KOPT-K1 (cell line): ENCODE data around the gene CCDC154.

Experiments used
- H3K27ac ChIP-seq: fragments of 200-600 bp; sonication (generic); 2 replicates; pipeline ENCODE4 v1.5.1; 2016; ENCODE audit warnings: antibody characterized with exemption, mild to moderate bottlenecking, low read depth, low read length; ENCODE audit not compliant: poor library complexity, severe bottlenecking
- H3K36me3 ChIP-seq: fragments of 200-600 bp; sonication (generic); 2 replicates; pipeline ENCODE4 v1.5.1; 2017; ENCODE audit warnings: antibody characterized with exemption, mild to moderate bottlenecking, low read length, moderate library complexity; ENCODE audit not compliant: insufficient read depth
- H3K9me3 ChIP-seq: fragments of 200-600 bp; sonication (generic); 2 replicates; pipeline ENCODE4 v1.5.1; 2017; ENCODE audit warnings: antibody characterized with exemption, low read length, mild to moderate bottlenecking; ENCODE audit not compliant: insufficient read depth, poor library complexity, severe bottlenecking

Gene CCDC154

DNA sequence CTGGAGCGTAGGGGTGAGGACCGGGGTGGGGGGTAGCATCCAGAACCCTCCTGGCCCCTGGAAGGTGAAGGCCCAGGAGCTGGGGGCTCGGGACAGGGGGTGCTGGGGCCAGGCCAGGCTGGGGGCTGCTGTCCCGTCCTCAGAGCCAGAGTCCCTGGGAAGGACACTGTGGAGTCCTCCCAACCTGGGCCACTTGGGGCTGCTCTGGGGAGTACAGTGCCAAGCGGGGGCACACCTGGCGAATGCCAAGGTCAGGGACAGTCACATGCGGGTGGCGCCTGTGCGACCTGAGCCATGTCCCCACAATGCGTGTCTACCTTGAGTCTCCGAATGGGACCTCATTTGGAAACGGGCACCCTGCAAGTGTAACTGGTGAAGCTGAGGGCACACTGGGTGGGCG is 14.7 kb downstream of the CCDC154 start:
- Histone ChIP-seq H3K27ac (no peak overlapping the region), H3K36me3 (no peaks in the 10 kb centered on the region), H3K9me3 (no peaks in the 10 kb centered on the region)

DNA sequence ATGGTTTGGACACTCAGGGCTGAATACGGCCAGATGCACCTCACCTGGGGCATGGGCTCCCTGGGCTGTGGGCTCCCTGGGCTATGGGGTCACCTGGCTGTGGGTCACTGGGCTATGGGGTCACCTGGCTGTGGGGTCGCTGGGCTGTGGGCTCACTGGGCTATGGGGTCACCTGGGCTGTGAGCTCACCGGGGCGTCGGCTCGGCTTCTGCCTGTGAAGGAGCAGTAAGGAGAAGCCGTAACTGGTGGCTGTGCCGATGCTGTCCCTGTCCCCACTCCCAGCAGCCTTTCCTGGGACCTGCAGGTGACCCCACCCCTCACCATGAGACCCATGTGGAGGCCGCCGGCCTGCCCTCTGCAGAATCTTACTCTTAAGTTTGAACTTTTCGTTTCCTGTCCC is 15.3 kb downstream of the CCDC154 start:
- Histone ChIP-seq H3K36me3 (no peaks in the 10 kb centered on the region), H3K27ac (no peak overlapping the region), H3K9me3 (no peaks in the 10 kb centered on the region)

DNA sequence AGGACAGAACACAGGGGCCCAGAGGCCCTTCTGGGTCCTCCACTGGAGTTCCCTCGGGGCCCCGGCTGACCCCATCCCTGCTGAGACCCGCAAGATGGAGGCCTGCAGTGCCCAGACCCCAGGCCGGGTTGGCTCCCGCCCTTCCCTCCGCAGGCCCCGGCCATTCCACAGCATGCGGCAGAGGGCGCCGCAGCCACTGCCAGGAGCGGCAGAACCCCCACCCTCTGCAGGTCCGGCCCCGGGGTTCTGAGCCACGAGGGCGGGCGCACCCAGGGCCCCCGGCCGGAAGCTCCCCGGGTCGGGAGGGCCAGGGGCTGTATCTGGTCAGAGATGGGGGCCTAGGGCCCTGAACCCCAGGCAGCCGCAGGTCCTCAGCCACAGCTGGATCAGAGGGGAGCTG is 15.8 kb downstream of the CCDC154 start:
- Histone ChIP-seq H3K36me3 (no peaks in the 10 kb centered on the region), H3K9me3 (no peaks in the 10 kb centered on the region), H3K27ac (no peak overlapping the region)

DNA sequence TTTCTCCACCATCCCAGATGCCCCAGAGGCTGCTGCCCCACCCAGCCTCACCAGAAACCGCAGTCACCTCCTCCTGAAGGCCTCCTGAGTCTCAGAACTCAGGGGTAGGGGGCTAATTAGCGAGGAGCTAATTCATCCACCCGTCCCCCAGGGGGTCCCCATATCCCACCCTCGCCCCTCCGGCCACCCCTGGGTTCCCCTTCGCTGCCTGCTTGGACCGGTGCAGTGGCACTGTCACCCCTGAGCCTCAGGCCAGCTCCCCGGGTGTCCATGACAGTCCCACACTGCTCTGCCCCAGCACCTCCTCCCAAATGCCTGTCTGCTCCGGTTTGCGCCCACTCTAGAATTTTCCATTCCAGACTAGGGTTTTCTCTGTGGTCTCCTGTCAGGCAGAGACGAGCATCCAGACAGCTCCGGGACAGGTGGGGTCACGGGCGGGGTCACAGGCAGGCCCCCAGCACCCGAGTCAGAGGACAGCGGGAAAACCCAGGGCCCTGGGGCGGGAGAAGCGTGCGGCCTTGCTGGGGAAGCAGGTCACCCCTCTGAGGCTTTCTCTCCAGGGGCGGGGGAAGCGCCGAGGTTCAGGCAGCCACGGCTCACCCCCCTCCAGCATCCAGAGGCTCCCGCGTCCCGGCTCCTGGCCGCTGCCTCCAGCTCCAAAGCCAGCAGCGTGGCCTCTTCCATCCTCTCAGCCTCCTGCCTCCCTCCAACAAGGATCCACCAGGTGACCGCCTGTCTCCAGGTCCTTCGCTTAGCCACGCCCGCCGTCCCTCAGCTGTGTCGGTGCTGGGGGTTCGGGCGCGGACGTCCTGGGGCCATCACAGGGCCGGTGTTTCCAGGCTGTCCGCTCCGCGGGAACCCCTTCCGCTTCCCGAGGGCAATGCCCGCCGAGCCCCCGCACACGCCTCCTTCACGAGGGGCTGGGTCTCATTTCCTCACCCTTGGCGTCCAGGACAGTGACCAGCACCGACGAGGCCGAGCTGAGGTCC is 16.6 kb downstream of the CCDC154 start:
- Histone ChIP-seq H3K9me3 (no peaks in the 10 kb centered on the region), H3K36me3 (no peaks in the 10 kb centered on the region), H3K27ac (no peak overlapping the region)

DNA sequence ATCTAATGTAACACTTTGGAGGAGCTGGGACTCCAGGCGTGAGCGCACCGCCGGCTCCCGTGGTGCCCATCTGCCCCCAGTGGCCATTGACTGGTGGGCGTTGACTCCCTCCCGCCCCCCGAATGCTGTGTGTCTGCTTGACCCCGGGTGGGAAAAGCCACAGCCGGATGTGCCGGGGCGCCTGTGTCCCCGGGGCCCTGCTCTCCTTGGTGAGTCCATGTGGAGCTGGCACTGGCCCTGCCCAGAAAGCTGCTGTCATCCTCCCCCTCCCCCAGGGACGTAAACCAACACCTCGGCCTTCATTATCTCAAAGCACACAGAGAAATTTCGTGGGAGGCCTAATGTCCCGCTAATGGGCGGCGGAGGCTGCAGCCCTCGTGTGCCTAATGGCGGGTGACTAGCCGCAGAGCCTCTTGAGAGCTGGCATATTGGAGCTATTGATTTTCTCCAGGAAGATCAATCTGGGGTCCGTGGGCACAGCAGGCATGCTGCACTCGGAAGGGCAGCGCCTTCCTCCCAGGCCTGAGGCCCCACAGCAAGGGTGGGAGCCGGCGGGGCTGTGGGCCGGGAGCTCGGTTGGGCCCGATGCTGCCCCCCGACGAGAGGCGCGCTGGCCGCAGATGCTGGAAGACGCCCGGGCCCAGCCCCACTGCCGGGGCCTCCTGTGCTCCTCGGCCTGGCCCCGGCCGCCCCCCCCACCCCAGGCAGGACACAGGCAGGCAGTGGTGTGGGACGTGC is 17.5 kb downstream of the CCDC154 start:
- no peak overlapping the region for H3K27ac ChIP-seq
- H3K36me3 ChIP-seq = no peaks in the 10 kb centered on the region
- peaks cover 5% of the 10 kb centered on the region for H3K9me3 ChIP-seq

DNA sequence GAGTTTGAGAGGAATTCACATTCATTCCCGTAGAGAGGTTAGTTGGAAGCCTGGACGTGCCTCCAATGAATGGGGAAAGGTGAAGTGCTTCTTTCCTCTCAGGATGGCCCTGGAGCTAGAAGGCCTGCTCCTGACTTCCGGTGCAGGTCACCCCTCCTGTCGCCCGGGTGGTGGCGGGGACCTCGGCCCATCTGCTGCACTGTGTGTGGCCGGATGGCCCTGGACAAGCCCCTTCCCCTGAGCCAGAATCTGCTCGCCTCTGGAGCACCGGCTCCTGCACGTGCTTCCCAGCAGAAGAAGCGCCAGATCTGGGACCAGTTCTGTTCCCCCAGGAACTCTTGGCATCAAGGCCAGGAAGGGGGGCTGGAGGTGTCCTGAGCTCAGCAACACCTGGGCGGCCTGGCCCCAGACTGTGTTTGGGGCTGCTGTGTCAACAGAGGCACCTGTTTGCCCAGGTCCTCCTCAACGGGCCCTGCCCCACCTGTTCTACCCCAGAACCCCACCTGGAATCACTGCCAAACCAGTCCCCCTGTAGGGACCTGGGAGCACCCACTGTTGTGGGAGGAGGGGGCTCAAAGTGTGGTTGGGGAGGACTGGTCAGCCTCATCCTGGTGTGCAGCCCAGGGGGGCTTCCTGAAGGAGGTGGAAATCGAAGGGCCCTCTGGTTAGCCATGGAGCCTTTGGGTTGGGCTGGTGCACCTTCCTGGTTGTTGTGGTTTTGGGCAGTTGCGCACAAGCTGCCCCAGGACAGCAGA is 18.6 kb downstream of the CCDC154 start:
- Histone ChIP-seq H3K9me3 (peaks cover 5% of the 10 kb centered on the region), H3K27ac (no peak overlapping the region), H3K36me3 (no peaks in the 10 kb centered on the region)

DNA sequence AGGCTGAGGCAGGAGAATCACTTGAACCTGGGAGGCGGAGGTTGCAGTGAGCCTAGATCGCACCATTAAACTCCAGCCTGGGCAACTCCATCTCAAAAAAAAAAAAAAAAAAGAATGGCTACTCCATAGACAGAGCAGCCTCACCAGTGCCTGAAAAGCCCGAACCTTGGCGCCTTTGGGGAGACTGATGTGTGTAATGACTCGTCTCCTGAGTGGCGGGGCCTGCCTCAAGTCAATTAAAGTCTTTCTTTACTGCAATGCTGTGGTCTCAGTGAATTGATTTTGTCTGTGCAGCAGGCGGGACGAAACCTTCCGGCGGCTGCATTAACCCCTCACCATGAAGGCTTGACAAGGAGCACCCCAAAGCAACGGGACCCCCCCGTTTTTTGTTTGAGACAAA is 20.3 kb downstream of the CCDC154 start:
- peaks cover 5% of the 10 kb centered on the region for H3K9me3 ChIP-seq
- H3K36me3 ChIP-seq = no peaks in the 10 kb centered on the region
- no peak overlapping the region for H3K27ac ChIP-seq

DNA sequence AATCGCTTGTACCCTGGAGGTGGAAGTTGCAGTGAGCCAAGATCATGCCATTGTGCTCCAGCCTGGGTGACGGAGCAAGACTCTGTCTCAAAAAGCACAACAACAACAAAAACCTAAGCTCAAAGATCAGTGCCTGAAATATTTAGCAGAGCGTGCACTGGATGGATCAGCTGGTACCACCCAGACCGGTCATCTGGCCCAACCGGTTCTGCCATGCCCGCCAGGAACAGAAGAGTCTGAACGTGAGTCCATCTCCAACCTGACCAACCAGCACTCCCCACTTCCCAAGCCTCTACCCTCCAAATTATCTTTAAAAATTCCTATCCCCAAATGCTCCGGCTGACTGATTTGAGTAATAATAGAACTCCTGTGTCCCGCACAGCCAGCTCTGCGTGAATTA is 22.3 kb downstream of the CCDC154 start:
- Histone ChIP-seq H3K36me3 (peaks cover 14% of the 10 kb centered on the region; the same call in 1 of the 2 replicates), H3K9me3 (peaks cover 5% of the 10 kb centered on the region), H3K27ac (peak overlapping the region; percentile 75)

DNA sequence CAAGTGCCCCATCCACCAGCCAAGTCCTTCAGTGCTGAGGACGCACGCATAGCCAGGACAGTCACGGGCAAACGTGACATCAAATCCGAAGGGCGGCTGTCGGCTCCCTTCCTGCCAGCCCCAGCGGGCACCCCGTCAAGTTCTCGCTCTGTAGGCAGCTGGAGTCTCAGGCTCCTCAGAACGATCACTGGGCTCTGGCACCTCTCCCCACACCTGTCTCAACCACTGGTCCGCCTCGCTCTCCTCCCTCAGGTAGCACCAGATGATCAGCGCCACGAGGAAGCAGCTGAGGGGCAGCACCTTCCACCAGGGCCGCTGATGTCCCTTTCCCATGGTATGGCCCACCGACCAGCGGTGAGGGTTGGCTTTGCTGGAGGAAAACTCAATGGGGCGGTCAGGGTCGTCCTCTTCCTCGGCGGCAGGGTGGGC is 24.2 kb downstream of the CCDC154 start:
- H3K36me3 ChIP-seq = peaks cover 19% of the 10 kb centered on the region; the same call in 1 of the 2 replicates
- peaks cover 5% of the 10 kb centered on the region for H3K9me3 ChIP-seq
- peak overlapping the region; percentile 75 for H3K27ac ChIP-seq

DNA sequence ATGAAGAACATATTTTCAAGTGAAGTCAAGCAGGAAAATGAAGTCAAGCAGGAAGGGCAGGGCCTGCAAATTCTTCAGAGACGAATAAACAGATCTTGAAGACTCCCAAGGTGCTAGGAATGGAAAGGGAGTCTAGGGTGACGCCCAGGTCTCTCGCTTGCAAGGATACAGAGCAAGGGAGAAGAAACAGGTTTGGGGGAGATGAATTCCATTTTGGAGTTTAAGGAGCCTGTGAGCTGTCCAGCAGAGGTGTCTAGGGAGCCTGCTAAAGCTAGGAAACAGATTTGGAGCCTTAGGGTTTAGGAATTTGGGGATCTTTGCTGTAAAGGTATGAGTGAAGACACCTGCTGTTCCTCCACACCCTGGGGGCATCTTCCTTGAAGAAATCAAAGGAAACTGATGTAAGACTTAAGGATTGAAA is 27.8 kb downstream of the CCDC154 start:
- Histone ChIP-seq H3K27ac (no peak overlapping the region), H3K36me3 (peaks cover 19% of the 10 kb centered on the region; the same call in 1 of the 2 replicates), H3K9me3 (no peaks in the 10 kb centered on the region)

DNA sequence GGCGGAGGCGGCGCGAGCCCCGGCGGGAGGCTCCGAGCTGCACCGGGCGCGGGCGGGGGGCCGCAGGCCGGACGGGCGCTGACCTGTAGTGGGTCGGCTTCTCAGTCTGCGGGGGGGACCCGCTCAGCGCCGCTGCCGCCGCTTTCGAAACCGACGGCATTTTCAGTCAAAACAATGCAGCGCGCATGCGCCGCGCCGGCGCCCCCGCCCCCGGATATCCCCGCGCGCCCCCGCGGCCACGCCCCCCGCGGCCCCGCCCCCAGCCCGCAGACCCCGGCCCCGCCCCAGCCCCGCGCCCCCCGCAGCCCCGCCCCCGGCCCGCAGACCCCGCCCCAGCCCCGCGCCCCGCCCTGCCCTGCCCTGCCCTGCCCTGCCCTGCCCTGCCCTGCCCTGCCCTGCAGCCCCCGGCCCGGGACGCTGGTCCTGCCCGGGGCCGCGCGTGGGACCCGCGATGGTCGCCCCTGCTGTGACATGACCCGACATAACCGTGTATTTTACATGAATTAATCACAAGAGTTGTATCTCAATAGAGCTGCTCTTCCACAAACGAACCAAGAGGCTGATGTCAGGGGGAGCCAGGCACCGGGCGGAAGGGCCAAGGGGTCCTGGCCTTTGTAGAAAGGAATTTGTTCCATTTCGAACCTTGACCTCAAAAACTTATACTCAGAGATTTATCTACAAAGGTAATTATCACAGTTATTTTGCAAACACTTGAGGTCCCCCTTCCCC is 29.7 kb downstream of the CCDC154 start, which contains the start of gene UNKL:
Gene UNKL, minus strand, starts transcription at position 173 of the 729 bp plus-strand sequence. Its CDS starts 13 bp downstream, at position 160.
- no peaks in the 10 kb centered on the region for H3K9me3 ChIP-seq
- peak within 1 kb of the TSS; percentile 78 for H3K27ac ChIP-seq
- peaks cover 19% of the 10 kb centered on the region; the same call in 1 of the 2 replicates for H3K36me3 ChIP-seq

DNA sequence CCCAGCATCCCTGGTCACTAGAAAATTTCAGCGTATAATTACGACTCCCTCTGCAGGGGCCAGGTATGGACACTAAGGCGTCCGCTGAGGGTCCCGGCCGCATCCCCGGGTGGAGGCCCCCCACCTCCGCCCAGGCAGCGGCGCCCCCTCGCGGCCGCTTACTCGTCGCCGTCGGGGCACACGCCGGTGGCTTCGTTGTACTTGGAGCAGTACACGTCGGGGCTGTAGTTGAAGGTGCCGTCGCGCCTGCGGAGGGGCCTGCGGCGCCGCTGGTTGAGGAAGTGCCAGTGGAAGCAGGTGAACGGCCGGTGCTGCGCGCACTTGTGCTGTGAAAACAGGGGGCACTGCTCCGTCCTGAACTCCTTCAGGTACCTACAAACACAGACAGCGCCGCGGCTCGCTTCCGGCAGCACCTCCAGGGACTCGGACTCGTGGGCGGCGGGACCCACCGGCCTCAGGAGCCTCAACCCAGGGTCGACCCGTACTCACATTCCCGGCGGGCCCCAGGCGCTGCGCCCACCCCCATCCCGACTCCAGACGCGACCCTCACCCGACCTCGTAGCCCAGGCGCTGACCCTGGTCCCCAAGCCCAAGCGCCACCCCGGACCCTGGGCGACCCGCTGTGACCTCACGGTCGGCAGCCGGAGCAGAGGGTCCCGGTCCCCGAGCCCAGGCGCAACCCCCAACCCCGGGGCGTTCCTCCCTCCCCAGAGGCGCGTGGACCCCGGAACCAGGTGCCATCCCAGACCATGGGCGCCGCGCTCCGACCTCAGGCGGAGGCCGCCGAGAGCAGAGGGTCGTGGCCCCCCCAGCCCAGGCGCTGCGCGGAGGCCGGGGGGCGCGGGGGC is 30.4 kb downstream of the CCDC154 start:
- Histone ChIP-seq H3K27ac (peak overlapping the region; percentile 78), H3K9me3 (no peaks in the 10 kb centered on the region), H3K36me3 (peaks cover 18% of the 10 kb centered on the region; the same call in 1 of the 2 replicates)

DNA sequence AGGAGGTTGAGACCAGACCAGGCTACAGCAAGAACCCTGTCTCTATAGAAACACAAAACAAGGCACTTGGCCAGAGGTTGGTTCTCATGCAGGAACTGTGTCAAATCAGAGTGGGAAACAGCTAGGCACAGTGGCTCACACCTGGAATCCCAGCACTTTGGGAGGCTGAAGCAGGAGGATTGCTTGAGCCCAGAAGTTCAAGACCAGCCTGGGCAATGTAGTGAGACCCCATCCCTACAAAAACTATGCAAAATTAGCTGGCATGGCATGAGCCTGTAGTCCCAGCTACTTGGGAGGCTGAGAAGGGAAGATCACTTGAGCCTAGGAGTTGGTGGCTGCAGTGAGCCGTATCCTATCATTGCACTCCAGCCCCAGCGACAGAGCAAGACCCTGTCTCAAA is 31.5 kb downstream of the CCDC154 start:
- Histone ChIP-seq H3K36me3 (peaks cover 8% of the 10 kb centered on the region; the same call in 1 of the 2 replicates), H3K27ac (no peak overlapping the region), H3K9me3 (no peaks in the 10 kb centered on the region)
